RPMI8226 (cell line): ENCODE measurements around the gene EVI2B.
"Not testable (repeated sequence)": the region's sequence is repeated elsewhere in the genome, so short reads cannot be mapped to it uniquely, and the experiment has no call there.

Experiments used
- DNase-seq: peaks from one replicate; pipeline ENCODE4 v3.0.0-alpha.2; 2015

Gene EVI2B

DNA sequence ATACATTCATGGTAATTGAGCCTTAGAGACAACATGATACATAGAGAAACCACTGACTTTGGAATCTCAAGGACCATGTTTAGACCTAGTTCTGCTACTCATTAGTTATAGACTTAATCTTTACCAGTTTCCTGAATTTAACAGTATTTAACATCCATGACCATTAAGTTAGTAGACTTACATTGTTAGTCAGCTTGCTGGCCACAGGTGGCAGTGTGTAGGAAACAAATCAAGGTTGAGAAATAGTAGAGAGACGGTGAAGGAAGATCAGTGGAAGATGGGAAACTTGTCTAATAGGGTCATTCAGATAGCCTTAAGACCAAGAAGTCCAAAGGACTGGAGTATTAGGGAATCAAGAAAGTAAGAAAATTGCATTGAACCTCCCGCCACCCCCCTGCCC is 47.8 kb downstream of the EVI2B start:
- DNase-seq, result peak; percentile 8

DNA sequence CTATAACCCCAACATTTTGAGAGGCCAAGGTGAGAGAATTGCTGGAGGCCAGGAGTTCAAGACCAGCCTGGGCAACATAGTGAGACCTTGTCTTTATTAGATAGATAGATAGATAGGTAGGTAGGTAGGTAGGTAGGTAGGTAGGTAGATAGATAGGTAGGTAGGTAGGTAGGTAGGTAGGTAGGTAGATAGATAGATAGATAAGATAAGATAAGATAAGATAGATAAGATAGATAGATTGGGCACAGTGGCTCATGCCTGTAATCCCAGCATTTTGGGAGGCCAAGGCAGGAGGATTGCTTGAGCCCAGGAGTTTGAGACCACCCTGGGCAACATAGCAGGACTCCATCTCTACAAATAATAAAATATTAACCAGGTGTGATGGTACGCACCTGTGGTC is 50.9 kb downstream of the EVI2B start:
- not testable (repeated sequence) for DNase-seq

DNA sequence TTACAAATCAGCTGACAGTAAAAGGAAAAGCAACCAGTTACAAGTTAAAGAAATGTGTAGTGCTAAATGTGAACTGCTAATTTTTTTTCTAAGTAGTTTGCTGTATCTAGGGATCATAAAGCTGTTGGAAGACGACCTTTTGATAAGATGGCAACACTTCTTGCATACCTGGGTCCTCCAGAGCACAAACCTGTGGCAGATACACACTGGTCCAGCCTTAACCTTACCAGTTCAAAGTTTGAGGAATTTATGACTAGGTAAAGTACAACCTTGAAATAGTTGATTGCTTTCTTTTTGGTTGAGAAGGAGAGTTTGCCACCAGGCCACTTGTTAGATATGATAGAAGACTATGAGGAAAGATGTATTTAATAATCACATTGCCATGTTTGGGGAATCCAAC is 52.3 kb downstream of the EVI2B start:
- no peak for DNase-seq

- no peak for DNase-seq
Observed at GRCh38 chr17:31260151-31260550, 53.7 kb downstream of the EVI2B start.

DNA sequence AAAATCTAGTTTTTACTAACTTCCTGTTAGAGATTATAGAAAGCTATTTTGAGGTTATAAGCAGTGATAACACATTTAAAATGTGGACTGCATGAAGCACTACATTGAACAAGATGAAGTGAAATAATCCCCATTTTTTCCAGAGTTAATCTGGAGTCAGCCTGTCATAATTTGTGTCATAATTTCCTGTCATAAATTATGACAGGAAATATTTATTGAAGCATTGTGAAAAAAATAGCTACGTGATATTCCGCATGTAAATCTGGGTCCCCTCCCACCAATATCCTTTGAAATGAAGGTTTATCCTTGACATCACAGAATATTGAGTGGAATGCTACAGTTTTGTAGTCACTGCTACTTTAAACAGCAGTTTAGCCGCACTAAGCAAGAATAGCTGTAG is 56.9 kb downstream of the EVI2B start:
- DNase-seq, result no peak

DNA sequence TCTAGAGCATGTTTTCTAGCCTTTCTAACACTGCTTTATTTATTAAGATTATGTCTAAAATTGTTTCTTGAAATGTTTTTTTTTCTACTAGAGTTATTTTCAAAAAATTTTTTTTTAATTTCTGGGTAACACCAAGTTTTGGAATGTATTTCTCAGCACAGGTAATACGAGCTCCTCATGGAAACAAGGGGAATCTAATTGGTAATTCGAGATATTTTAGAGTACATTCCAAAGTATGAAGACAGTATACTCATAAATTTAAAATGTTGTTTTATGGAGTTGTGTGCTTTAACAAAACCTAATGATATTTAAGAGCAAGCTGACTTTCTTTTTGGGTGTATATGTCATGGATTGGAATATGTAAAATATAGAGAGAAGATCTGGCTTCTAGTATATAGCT is 59.2 kb downstream of the EVI2B start:
- DNase-seq, result no peak
